ENCODE results near the gene BRI3BP.
"Not testable (repeated sequence)": the region's sequence is repeated elsewhere in the genome, so short reads cannot be mapped to it uniquely, and the experiment has no call there.

The BRI3BP gene

GRCh38 chr12:124975276-124975675, 18.2 kb upstream of the BRI3BP start:
- DNase-seq, result no peak

- no peak for DNase-seq
Measured at GRCh38 chr12:124976999-124977398, 16.4 kb upstream of the BRI3BP start.

- no peak for DNase-seq
Measured at GRCh38 chr12:124979568-124979967, 13.9 kb upstream of the BRI3BP start.

GRCh38 chr12:124980098-124980892, 13.2 kb upstream of the BRI3BP start:
- no peak for DNase-seq

- not testable (repeated sequence) for DNase-seq
Measured at GRCh38 chr12:124986876-124987275, 6.6 kb upstream of the BRI3BP start.

GRCh38 chr12:124992874-124993625, 395 bp upstream of the BRI3BP start:
- peak; percentile 54 for DNase-seq

GRCh38 chr12:124994437-124994975, 1.1 kb downstream of the BRI3BP start:
- peak; percentile 50 for DNase-seq

GRCh38 chr12:124995200-124995961, 1.9 kb downstream of the BRI3BP start:
- DNase-seq, result no peak

GRCh38 chr12:124998705-124999104, 5.3 kb downstream of the BRI3BP start:
- DNase-seq, result no peak

GRCh38 chr12:125001636-125002035, 8.2 kb downstream of the BRI3BP start:
- DNase-seq, result no peak

- no peak for DNase-seq
Measured at GRCh38 chr12:125003021-125003420, 9.6 kb downstream of the BRI3BP start.

GRCh38 chr12:125004621-125005020, 11.2 kb downstream of the BRI3BP start:
- no peak for DNase-seq

- no peak for DNase-seq
Measured at GRCh38 chr12:125005652-125006051, 12.2 kb downstream of the BRI3BP start.

- DNase-seq, result no peak
Measured at GRCh38 chr12:125006365-125006764, 12.9 kb downstream of the BRI3BP start.

- DNase-seq, result no peak
Measured at GRCh38 chr12:125013816-125014442, 20.5 kb downstream of the BRI3BP start.

GRCh38 chr12:125014526-125014925, 21.1 kb downstream of the BRI3BP start:
- no peak for DNase-seq

- DNase-seq, result no peak
Measured at GRCh38 chr12:125015680-125016310, 22.4 kb downstream of the BRI3BP start.

GRCh38 chr12:125017801-125018200, 24.4 kb downstream of the BRI3BP start:
- DNase-seq, result no peak

- no peak for DNase-seq
Measured at GRCh38 chr12:125018356-125018755, 24.9 kb downstream of the BRI3BP start.

- no peak for DNase-seq
Measured at GRCh38 chr12:125021096-125021495, 27.7 kb downstream of the BRI3BP start.

GRCh38 chr12:125021771-125022170, 28.3 kb downstream of the BRI3BP start:
- no peak for DNase-seq

- DNase-seq, result no peak
Measured at GRCh38 chr12:125023065-125023464, 29.6 kb downstream of the BRI3BP start.
